ENCODE measurements around the gene DLGAP5. TPM values are rescaled to one million over a fixed set of nuclear protein-coding genes. Genes with fewer than 3 reads are reported as not detected.

DLGAP5 gene
- total and polyA plus RNA-seq, 2 of the 13 experiments (the other 11 are each of a cell fraction or from before 2014, with no cell fraction given): 7.7 to 55.8 TPM

- TF ChIP-seq LCORL (IDR thresholded peaks at IDR 0.05): 0 out of 2 replicates have a peak, but pooled peaks have one; percentile 9
- TF ChIP-seq LCORL (CRISPR knock-in tag; IDR thresholded peaks at IDR 0.05): 0 out of 2 replicates have a peak, but pooled peaks have one; percentile 37
- TF ChIP-seq ZNF800 (CRISPR knock-in tag; IDR thresholded peaks at IDR 0.05): peak; percentile 80; the same call in 1 of the 2 replicates
- TF ChIP-seq, protein P1, sequence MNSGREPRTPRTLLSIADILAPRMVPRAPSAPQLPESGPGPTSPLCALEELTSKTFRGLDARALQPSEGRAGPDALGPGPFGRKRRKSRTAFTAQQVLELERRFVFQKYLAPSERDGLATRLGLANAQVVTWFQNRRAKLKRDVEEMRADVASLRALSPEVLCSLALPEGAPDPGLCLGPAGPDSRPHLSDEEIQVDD (CRISPR knock-in tag; IDR thresholded peaks at IDR 0.05; ENCODE audit: borderline replicate concordance): peak; percentile 92; the same call in 1 of the 2 replicates
- TF ChIP-seq ELF3 (CRISPR knock-in tag; IDR thresholded peaks at IDR 0.05): peak; percentile 95
- TF ChIP-seq ZNF17 (CRISPR knock-in tag; IDR thresholded peaks at IDR 0.05): no peak
- peak; percentile 13; the same call in 1 of the 2 replicates for TF ChIP-seq ZBTB37 (CRISPR knock-in tag; IDR thresholded peaks at IDR 0.05)
- TF ChIP-seq STAG1 (CRISPR knock-in tag; IDR thresholded peaks at IDR 0.05): peak; percentile 10; the same call in 1 of the 2 replicates
- no peak; the same call in 1 of the 2 replicates for TF ChIP-seq ZNF138 (CRISPR knock-in tag; IDR thresholded peaks at IDR 0.05; ENCODE audit: low read depth)
- TF ChIP-seq ZBTB7B (CRISPR knock-in tag; IDR thresholded peaks at IDR 0.05): peak; percentile 21; the same call in 1 of the 2 replicates
- no peak for TF ChIP-seq ZNF124 (CRISPR knock-in tag; IDR thresholded peaks at IDR 0.05)
- peak; percentile 52; the same call in 1 of the 2 replicates for TF ChIP-seq ZNF251 (CRISPR knock-in tag; IDR thresholded peaks at IDR 0.05)
- TF ChIP-seq BHLHE40 (IDR thresholded peaks at IDR 0.05; ENCODE audit: low read length): peak; percentile 83
- TF ChIP-seq ETV5 (CRISPR knock-in tag; IDR thresholded peaks at IDR 0.05; ENCODE audit: borderline replicate concordance): peak; percentile 75; the same call in 1 of the 2 replicates
- TF ChIP-seq PHF8 (CRISPR knock-in tag; IDR thresholded peaks at IDR 0.05): peak; percentile 71; the same call in 1 of the 2 replicates
- peak; percentile 30; the same call in 1 of the 2 replicates for TF ChIP-seq NR2C2 (CRISPR knock-in tag; IDR thresholded peaks at IDR 0.05; ENCODE audit: borderline replicate concordance)
- peak; percentile 32; the same call in 1 of the 2 replicates for TF ChIP-seq NFE2L2 (IDR thresholded peaks at IDR 0.05; ENCODE audit: low read length)
- peak; percentile 77; the same call in 1 of the 2 replicates for TF ChIP-seq ZNF354B (CRISPR knock-in tag; IDR thresholded peaks at IDR 0.05)
- TF ChIP-seq, protein P2, sequence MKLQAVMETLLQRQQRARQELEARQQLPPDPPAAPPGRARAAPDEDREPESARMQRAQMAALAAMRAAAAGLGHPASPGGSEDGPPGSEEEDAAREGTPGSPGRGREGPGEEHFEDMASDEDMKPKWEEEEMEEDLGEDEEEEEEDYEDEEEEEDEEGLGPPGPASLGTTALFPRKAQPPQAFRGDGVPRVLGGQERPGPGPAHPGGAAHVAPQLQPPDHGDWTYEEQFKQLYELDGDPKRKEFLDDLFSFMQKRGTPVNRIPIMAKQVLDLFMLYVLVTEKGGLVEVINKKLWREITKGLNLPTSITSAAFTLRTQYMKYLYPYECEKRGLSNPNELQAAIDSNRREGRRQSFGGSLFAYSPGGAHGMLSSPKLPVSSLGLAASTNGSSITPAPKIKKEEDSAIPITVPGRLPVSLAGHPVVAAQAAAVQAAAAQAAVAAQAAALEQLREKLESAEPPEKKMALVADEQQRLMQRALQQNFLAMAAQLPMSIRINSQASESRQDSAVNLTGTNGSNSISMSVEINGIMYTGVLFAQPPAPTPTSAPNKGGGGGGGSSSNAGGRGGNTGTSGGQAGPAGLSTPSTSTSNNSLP (IDR thresholded peaks at IDR 0.05; ENCODE audit: low read depth, low read length): peak; percentile 37; the same call in 1 of the 2 replicates
- TF ChIP-seq IKZF5 (CRISPR knock-in tag; IDR thresholded peaks at IDR 0.05): peak; percentile 78
- TF ChIP-seq SMARCE1 (IDR thresholded peaks at IDR 0.05; ENCODE audit: borderline replicate concordance): no peak
- no peak for TF ChIP-seq KAT7 (CRISPR knock-in tag; IDR thresholded peaks at IDR 0.05; ENCODE audit: borderline replicate concordance)
- TF ChIP-seq NPAS2 (CRISPR knock-in tag; IDR thresholded peaks at IDR 0.05; ENCODE audit: borderline replicate concordance): peak; percentile 92; the same call in 1 of the 2 replicates
- TF ChIP-seq NFYC (CRISPR knock-in tag; IDR thresholded peaks at IDR 0.05): no peak
These were observed 83.4 kb downstream of the DLGAP5 start (continued) for GRCh38 chr14:55107766-55108554.
